ENCODE measurements around the gene SEMA5A.

Gene SEMA5A

GRCh38 chr5:9376363-9377117 lies 169.3 kb downstream of the SEMA5A start:
- Mint-ChIP-seq H3K9me3 (no peaks in the 10 kb centered on the region), H3K4me3 (no peak overlapping the region), H3K27me3 (ENCODE audit: low read depth, poor library complexity) (peaks cover 4% of the 10 kb centered on the region), H3K36me3 (ENCODE audit: low read depth) (peaks cover 43% of the 10 kb centered on the region), H3K27ac (peak overlapping the region; percentile 8), H3K4me1 (peaks cover 17% of the 10 kb centered on the region)
- DNase-seq = no peak
- TF ChIP-seq CTCF (IDR thresholded peaks at IDR 0.05) = no peak

DNA sequence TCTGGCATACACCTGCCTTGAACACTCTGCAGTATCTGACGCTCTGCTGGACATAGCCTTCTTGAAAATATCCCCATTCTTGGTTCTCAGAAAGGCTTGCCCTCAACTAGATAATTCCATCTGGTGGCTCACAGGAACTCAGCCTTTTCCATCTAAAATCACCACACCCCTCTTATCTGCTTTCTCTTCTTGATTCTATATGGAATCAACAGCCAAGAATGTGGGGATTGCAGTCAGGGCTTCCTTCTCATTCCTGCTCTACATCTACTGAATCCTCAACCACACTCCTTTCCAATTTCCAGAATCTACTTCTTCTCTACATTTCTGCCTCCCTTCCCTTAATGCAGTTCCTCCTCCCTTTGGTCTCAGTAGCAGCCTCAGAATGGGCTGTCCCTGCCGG lies 170.1 kb downstream of the SEMA5A start:
- TF ChIP-seq CTCF (IDR thresholded peaks at IDR 0.05) = no peak
- Mint-ChIP-seq H3K36me3 (ENCODE audit: low read depth) (peaks cover 43% of the 10 kb centered on the region), H3K4me3 (no peak overlapping the region), H3K9me3 (no peaks in the 10 kb centered on the region), H3K27me3 (ENCODE audit: low read depth, poor library complexity) (peaks cover 4% of the 10 kb centered on the region), H3K4me1 (peaks cover 17% of the 10 kb centered on the region), H3K27ac (no peak overlapping the region)
- no peak for DNase-seq

DNA sequence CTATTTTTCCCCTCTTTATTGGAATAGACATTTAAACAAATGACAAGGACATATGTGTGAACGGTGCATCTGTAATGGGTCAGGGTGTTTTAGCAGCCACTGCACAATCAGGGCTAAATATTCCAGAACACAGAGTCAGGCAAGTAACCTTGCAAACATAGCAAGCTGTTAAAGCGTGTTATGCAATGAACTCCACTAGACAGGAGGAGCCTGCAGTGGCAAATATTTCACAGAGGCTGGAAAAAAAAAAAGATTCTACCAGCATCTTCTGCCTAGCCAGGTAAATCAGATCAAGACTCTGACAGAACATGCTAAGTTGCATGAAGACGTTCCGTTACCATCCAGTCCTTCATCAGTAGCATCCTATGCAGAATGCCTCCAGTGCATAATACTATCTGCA lies 171.8 kb downstream of the SEMA5A start:
- TF ChIP-seq CTCF (IDR thresholded peaks at IDR 0.05) = no peak
- H3K4me1 Mint-ChIP-seq = peaks cover 17% of the 10 kb centered on the region
- no peak overlapping the region for H3K4me3 Mint-ChIP-seq
- peaks cover 11% of the 10 kb centered on the region for H3K9me3 Mint-ChIP-seq
- H3K27ac Mint-ChIP-seq = no peak overlapping the region
- H3K36me3 Mint-ChIP-seq (ENCODE audit: low read depth) = peaks cover 48% of the 10 kb centered on the region
- H3K27me3 Mint-ChIP-seq (ENCODE audit: low read depth, poor library complexity) = peaks cover 7% of the 10 kb centered on the region
- no peak for DNase-seq

GRCh38 chr5:9373571-9373970 lies 172.3 kb downstream of the SEMA5A start:
- DNase-seq = no peak
- Mint-ChIP-seq H3K4me3 (no peak overlapping the region), H3K27ac (no peak overlapping the region), H3K27me3 (ENCODE audit: low read depth, poor library complexity) (peaks cover 7% of the 10 kb centered on the region), H3K4me1 (peaks cover 17% of the 10 kb centered on the region), H3K36me3 (ENCODE audit: low read depth) (peaks cover 45% of the 10 kb centered on the region), H3K9me3 (peaks cover 15% of the 10 kb centered on the region)
- no peak for TF ChIP-seq CTCF (IDR thresholded peaks at IDR 0.05)

DNA sequence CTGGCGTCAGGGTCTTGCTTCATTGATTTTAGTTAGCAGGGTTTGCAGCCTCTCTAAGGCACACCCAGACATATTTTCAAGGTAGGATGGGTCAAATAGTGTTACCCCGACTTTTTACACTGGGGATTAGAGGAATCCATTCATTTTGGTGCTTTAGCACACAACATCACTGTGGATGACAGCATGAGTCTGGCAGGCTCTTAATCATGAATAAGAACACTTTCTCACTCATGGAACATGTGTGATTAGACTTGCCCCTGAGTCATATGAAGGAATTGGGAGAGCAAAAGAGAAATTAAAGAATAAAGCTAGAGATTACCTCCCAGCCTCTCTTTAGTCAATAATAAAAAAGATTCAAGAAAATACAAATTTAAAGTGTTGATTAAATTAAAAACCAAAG lies 175.6 kb downstream of the SEMA5A start:
- peaks cover 23% of the 10 kb centered on the region for H3K9me3 Mint-ChIP-seq
- peaks cover 3% of the 10 kb centered on the region for H3K27me3 Mint-ChIP-seq (ENCODE audit: low read depth, poor library complexity)
- H3K4me1 Mint-ChIP-seq = peaks cover 11% of the 10 kb centered on the region
- DNase-seq = no peak
- H3K4me3 Mint-ChIP-seq = no peak overlapping the region
- peaks cover 26% of the 10 kb centered on the region for H3K36me3 Mint-ChIP-seq (ENCODE audit: low read depth)
- no peak overlapping the region for H3K27ac Mint-ChIP-seq
- TF ChIP-seq CTCF (IDR thresholded peaks at IDR 0.05) = no peak

DNA sequence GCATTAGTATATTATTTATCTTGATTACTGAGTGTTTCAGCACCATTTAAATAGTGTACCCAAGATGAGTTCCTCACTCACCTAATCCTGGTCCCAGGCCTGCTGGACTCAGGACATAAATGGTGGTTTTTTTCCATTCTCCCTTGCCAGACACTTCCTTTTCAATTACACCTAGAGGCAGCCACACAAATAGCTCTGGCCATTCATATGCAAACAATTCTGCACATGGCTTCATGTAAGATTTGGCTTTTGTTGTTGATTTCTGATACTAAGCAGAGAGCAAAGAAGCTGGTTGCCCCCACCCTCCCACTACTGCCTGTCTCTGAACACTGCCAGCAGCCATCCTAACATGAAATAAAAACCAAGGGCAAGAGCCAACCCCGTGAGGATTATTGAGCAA lies 180.4 kb downstream of the SEMA5A start:
- no peak for TF ChIP-seq CTCF (IDR thresholded peaks at IDR 0.05)
- DNase-seq = no peak
- Mint-ChIP-seq H3K9me3 (peaks cover 23% of the 10 kb centered on the region), H3K4me3 (no peak overlapping the region), H3K27ac (no peak overlapping the region), H3K27me3 (ENCODE audit: low read depth, poor library complexity) (peaks cover 3% of the 10 kb centered on the region), H3K4me1 (no peaks in the 10 kb centered on the region), H3K36me3 (ENCODE audit: low read depth) (peaks cover 24% of the 10 kb centered on the region)

Data from nephron progenitor cell (in vitro differentiated cells).